ENCODE measurements around the gene PARK7. TPM values are rescaled to one million over a fixed set of nuclear protein-coding genes. Genes with fewer than 3 reads are reported as not detected.

Gene PARK7
- total RNA-seq, 4 donors from 2014 or later = 161 to 216 (median 191) TPM

DNA sequence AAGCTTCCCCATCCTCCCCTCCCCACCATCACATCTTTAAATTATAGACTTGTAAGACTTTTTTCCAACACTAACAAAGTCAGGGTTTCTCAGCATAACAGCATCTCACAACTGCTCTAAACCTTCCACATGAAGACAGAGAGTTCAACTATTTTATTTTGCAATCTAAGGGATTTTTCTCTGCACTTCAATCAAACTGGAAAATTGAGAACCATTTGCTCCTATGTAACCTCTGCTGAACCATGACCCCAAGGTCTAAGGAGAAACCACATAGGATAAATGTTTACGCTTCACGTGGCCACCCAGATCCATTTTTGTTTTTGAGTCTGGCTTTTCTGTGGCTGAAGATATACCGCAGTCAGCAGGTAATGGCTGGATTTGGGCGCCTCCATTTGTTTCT lies 51.4 kb downstream of the PARK7 start:
- Histone ChIP-seq H3K27ac (no peak overlapping the region), H3K4me3 (no peak overlapping the region), H3K36me3 (peaks cover 0 to 54% (median 0%) of the 10 kb centered on the region in 3 donors), H3K9me3 (no peaks in the 10 kb centered on the region), H3K27me3 (no peaks in the 10 kb centered on the region), H3K4me1 (peaks cover 4 to 38% (median 24%) of the 10 kb centered on the region in 4 donors)
- 89 to 92% methylated on average over 4 of the region's 4 CpGs for WGBS, 2 donors
- DNase-seq (ENCODE audit: low spot score in 2 of 2) = no peak
- TF ChIP-seq EP300 (IDR thresholded peaks at IDR 0.05) = no peak
- TF ChIP-seq, protein P1, sequence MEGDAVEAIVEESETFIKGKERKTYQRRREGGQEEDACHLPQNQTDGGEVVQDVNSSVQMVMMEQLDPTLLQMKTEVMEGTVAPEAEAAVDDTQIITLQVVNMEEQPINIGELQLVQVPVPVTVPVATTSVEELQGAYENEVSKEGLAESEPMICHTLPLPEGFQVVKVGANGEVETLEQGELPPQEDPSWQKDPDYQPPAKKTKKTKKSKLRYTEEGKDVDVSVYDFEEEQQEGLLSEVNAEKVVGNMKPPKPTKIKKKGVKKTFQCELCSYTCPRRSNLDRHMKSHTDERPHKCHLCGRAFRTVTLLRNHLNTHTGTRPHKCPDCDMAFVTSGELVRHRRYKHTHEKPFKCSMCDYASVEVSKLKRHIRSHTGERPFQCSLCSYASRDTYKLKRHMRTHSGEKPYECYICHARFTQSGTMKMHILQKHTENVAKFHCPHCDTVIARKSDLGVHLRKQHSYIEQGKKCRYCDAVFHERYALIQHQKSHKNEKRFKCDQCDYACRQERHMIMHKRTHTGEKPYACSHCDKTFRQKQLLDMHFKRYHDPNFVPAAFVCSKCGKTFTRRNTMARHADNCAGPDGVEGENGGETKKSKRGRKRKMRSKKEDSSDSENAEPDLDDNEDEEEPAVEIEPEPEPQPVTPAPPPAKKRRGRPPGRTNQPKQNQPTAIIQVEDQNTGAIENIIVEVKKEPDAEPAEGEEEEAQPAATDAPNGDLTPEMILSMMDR (IDR thresholded peaks at IDR 0.05) = no peak
- TF ChIP-seq POLR2A (IDR thresholded peaks at IDR 0.05) = no peak

DNA sequence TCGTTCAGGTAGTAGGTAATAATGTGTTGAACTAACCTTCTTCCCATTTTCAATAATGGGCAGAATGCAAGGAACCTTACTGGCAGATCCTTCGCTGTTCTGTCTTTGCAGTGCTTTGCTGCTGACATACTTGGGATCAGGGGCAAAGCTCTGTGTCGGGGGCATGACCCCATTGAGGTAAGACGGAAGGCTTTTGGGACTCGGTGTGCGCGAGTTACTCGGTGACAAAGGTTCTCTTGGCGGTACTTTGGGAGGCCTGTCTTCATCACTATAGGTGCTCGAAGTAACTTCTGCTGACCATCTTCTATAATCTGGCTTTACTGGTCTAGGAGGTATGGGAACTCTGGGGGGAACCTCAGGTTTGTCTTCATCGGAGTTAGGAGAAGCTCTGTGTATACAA lies 51.9 kb downstream of the PARK7 start:
- H3K4me1 ChIP-seq = peaks cover 4 to 42% (median 28%) of the 10 kb centered on the region in 4 donors
- H3K9me3 ChIP-seq = no peaks in the 10 kb centered on the region
- DNase-seq (ENCODE audit: low spot score in 2 of 2) = no peak
- TF ChIP-seq EP300 (IDR thresholded peaks at IDR 0.05) (peak in 1 of 2 donors; percentile 64), POLR2A (IDR thresholded peaks at IDR 0.05) (no peak)
- no peak overlapping the region for H3K4me3 ChIP-seq
- 93 to 97% methylated on average over 11 of the region's 11 CpGs for WGBS, 2 donors
- H3K27me3 ChIP-seq = no peaks in the 10 kb centered on the region
- H3K27ac ChIP-seq = no peak overlapping the region
- peaks cover 0 to 54% (median 0%) of the 10 kb centered on the region in 3 donors for H3K36me3 ChIP-seq

DNA sequence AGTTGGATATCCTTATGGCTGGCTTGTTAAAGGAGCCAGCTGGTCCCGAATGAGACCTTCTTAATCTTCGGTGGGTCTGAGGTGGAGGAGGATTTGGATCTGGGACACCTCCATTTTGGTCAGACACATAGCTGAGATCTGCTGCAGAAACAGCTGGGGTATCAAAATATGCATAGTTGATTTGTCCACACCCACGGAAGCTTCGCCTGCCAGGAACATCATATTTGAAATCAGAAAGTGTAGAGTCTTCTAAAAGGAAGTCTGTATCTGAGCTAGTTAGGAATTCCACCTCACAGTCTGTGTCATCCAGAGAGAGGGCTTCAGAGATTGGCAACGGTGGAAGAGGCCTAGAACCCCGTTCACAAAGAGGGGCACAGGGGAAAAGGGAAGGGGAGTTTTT lies 52.3 kb downstream of the PARK7 start:
- Histone ChIP-seq H3K9me3 (no peaks in the 10 kb centered on the region), H3K27ac (no peak overlapping the region), H3K36me3 (peaks cover 0 to 54% (median 0%) of the 10 kb centered on the region in 3 donors), H3K4me1 (peaks cover 4 to 46% (median 32%) of the 10 kb centered on the region in 4 donors), H3K27me3 (no peaks in the 10 kb centered on the region), H3K4me3 (no peak overlapping the region)
- 75 to 82% methylated on average over 5 to 6 of the region's 6 CpGs for WGBS, 2 donors
- TF ChIP-seq EP300 (IDR thresholded peaks at IDR 0.05) (no peak), POLR2A (IDR thresholded peaks at IDR 0.05) (no peak)
- TF ChIP-seq, protein P1 (IDR thresholded peaks at IDR 0.05) = no peak
- no peak for DNase-seq (ENCODE audit: low spot score in 2 of 2)

DNA sequence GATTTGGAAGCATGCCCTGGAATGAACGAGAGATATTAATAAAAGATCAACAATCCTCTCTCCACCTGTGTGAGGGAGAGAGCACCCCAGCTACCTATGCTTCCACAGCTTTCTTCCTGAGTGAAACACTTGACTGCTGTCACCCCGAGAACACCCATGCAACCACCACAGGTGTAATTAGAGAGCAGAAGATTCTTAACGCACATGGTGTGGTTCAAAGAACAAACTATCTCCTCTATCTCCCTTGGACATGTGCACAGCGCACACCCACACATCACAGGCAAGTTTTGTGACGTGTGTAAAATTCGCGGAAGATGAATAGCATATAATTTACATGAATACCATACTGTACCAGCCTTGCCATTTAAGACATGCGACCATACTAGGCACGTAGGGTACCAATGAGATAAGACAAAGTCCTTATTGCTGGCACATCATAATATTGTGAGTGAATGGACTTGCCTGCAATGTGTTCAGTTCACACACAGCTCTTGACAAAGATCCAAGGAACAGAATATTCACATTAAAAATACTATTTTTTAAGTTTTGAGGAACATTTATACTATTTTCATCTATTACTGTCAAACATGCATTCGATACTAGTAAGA lies 53.0 kb downstream of the PARK7 start:
- Histone ChIP-seq H3K9me3 (no peaks in the 10 kb centered on the region), H3K27me3 (no peaks in the 10 kb centered on the region), H3K4me3 (no peak overlapping the region), H3K36me3 (peaks cover 0 to 49% (median 0%) of the 10 kb centered on the region in 3 donors), H3K27ac (peak overlapping the region in 2 of 4 donors; percentile 62 to 67), H3K4me1 (peaks cover 4 to 53% (median 33%) of the 10 kb centered on the region in 4 donors)
- TF ChIP-seq EP300 (IDR thresholded peaks at IDR 0.05) = peak in 1 of 2 donors; percentile 6
- TF ChIP-seq, protein P1 (IDR thresholded peaks at IDR 0.05) = no peak
- DNase-seq (ENCODE audit: low spot score in 2 of 2) = no peak
- WGBS, 2 donors = 88 to 89% methylated on average over 10 of the region's 10 CpGs

DNA sequence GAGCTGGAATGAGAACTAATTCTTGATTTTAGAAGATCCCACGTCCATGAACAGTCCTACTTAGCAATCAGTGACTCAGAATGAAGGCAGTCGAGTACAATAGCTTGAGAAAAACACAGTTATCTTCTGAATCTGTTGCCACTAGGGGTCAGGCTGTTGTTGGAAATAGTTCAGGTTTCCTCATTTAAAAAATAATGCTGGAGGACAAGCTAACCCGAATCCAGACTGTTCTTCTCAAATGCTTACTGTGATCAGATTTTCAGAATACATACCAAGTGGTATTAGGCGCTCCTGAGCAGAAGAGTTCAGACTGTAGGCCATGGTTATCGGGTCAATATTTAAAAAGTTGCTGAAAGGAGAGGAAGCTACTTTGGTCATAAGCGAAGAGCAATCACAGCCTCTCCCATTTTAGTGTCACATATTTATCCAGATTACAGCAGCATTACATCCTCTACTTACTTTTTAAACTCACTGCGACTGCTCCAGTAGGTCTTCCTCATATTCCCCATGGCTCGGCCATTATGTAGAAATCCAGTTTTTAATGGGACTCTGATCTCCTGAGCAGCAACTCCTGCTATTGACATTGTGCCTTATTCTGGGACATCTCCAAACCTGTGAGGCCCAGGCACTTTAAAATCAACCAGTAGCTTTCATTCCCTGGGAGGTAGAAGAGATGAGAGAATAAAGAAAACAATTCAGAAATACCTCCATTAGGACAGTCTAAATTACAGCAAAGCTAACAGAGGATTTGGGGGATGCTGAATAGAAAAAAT lies 53.7 kb downstream of the PARK7 start:
- Histone ChIP-seq H3K9me3 (no peaks in the 10 kb centered on the region), H3K4me3 (peak overlapping the region in 1 of 4 donors; percentile 10), H3K36me3 (peaks cover 0 to 41% (median 0%) of the 10 kb centered on the region in 3 donors), H3K27me3 (no peaks in the 10 kb centered on the region), H3K27ac (peak overlapping the region in 2 of 4 donors; percentile 62 to 67), H3K4me1 (peaks cover 4 to 61% (median 33%) of the 10 kb centered on the region in 4 donors)
- peak in 1 of 2 donors; percentile 89 for DNase-seq (ENCODE audit: low spot score in 2 of 2)
- 30 to 38% methylated on average over 8 of the region's 8 CpGs for WGBS, 2 donors
- TF ChIP-seq, protein P1 (IDR thresholded peaks at IDR 0.05) = peak; percentile 52 to 86 (median 63)
- TF ChIP-seq POLR2A (IDR thresholded peaks at IDR 0.05) (no peak), EP300 (IDR thresholded peaks at IDR 0.05) (peak in 1 of 2 donors; percentile 21)
